WERI-Rb-1 (cell line): ENCODE measurements around the gene CCND1.
A peak's percentile ranks its signal among the peaks of the same experiment; 100 is the strongest.

Experiments used
- DNase-seq: peaks from one replicate; pipeline ENCODE4 v3.0.0-alpha.2; 2020
- H3K27ac ChIP-seq: fragments of 250-450 bp; sonication (Bioruptor Pico); 2 replicates; pipeline ENCODE4 v1.5.1; 2020; ENCODE audit warnings: mild to moderate bottlenecking, moderate library complexity
- H3K27me3 ChIP-seq: fragments of 250-450 bp; sonication (Bioruptor Pico); 2 replicates; pipeline ENCODE4 v1.5.1; 2021; ENCODE audit warnings: mild to moderate bottlenecking, low read depth, moderate library complexity; ENCODE audit not compliant: insufficient read depth, severe bottlenecking
- H3K36me3 ChIP-seq: fragments of 250-450 bp; sonication (Bioruptor Pico); 2 replicates; pipeline ENCODE4 v1.5.1; 2020; ENCODE audit warnings: mild to moderate bottlenecking, moderate library complexity
- H3K4me3 ChIP-seq: 2 replicates; pipeline ENCODE4 v1.5.1; 2011; ENCODE audit warnings: low read depth, mild to moderate bottlenecking, control low read depth, low read length
- H3K9me3 ChIP-seq: fragments of 250-450 bp; sonication (Bioruptor Pico); 2 replicates; pipeline ENCODE4 v1.5.1; 2021; ENCODE audit warnings: mild to moderate bottlenecking, moderate library complexity; ENCODE audit not compliant: severe bottlenecking
- CTCF ChIP-seq: IDR thresholded peaks from 2 replicates; pipeline ENCODE4 v1.5.1; 2011; ENCODE audit warnings: low read depth, mild to moderate bottlenecking, control low read depth, inconsistent platforms, low read length

Gene CCND1

GRCh38 chr11:69640995-69641581 lies at the start of gene CCND1:
TSS of gene CCND1 (plus strand) at chr11:69641156. CDS start at chr11:69641314, 158 bp downstream.
- peak; percentile 18; the same call in 1 of the 2 replicates for TF ChIP-seq CTCF
- peaks cover 79% of the 10 kb centered on the region for H3K27me3 ChIP-seq
- peak; percentile 53 for DNase-seq
- H3K27ac ChIP-seq = no peak within 1 kb of the TSS
- peak within 1 kb of the TSS; percentile 15; the same call in 1 of the 2 replicates for H3K4me3 ChIP-seq
- H3K9me3 ChIP-seq = no peaks in the 10 kb centered on the region
- no peaks in the 10 kb centered on the region for H3K36me3 ChIP-seq

GRCh38 chr11:69592986-69593650 lies 47.8 kb upstream of the CCND1 start:
- DNase-seq = no peak
- H3K27ac ChIP-seq = no peak overlapping the region
- peaks cover 2% of the 10 kb centered on the region for H3K9me3 ChIP-seq
- TF ChIP-seq CTCF = no peak
- no peak overlapping the region for H3K4me3 ChIP-seq
- peaks cover 18% of the 10 kb centered on the region for H3K27me3 ChIP-seq
- no peaks in the 10 kb centered on the region for H3K36me3 ChIP-seq

GRCh38 chr11:69593851-69594250 lies 47.1 kb upstream of the CCND1 start:
- Histone ChIP-seq H3K36me3 (no peaks in the 10 kb centered on the region), H3K9me3 (peaks cover 2% of the 10 kb centered on the region), H3K27ac (no peak overlapping the region), H3K27me3 (peaks cover 22% of the 10 kb centered on the region), H3K4me3 (no peak overlapping the region)
- no peak for TF ChIP-seq CTCF
- DNase-seq = no peak

GRCh38 chr11:69594481-69594880 lies 46.5 kb upstream of the CCND1 start:
- DNase-seq = no peak
- Histone ChIP-seq H3K27me3 (peaks cover 24% of the 10 kb centered on the region), H3K36me3 (no peaks in the 10 kb centered on the region), H3K27ac (no peak overlapping the region), H3K4me3 (no peak overlapping the region), H3K9me3 (peaks cover 2% of the 10 kb centered on the region)
- TF ChIP-seq CTCF = no peak

GRCh38 chr11:69595805-69596665 lies 44.9 kb upstream of the CCND1 start:
- Histone ChIP-seq H3K27me3 (peaks cover 35% of the 10 kb centered on the region), H3K4me3 (no peak overlapping the region), H3K36me3 (no peaks in the 10 kb centered on the region), H3K9me3 (peaks cover 2% of the 10 kb centered on the region), H3K27ac (no peak overlapping the region)
- no peak for DNase-seq
- no peak for TF ChIP-seq CTCF
